Measurements from ENCODE around the gene RANGAP1.

Gene RANGAP1

GRCh38 chr22:41327124-41327523, 41.1 kb upstream of the RANGAP1 start:
- DNase-seq (ENCODE audit: low read depth) = no peak
- no peak overlapping the region for H3K4me3 ChIP-seq (ENCODE audit: low read depth, low read length)
- no peak for TF ChIP-seq CTCF (conservative IDR thresholded peaks at IDR 0.05; ENCODE audit: low read depth, low read length)

GRCh38 chr22:41324821-41325528, 39.0 kb upstream of the RANGAP1 start:
- DNase-seq (ENCODE audit: low read depth) = no peak
- no peak overlapping the region for H3K4me3 ChIP-seq (ENCODE audit: low read depth, low read length)
- TF ChIP-seq CTCF (conservative IDR thresholded peaks at IDR 0.05; ENCODE audit: low read depth, low read length) = no peak

- H3K4me3 ChIP-seq (ENCODE audit: low read depth, low read length) = no peak overlapping the region
- no peak for DNase-seq (ENCODE audit: low read depth)
- no peak for TF ChIP-seq CTCF (conservative IDR thresholded peaks at IDR 0.05; ENCODE audit: low read depth, low read length)
Observed at GRCh38 chr22:41320416-41321240, 34.6 kb upstream of the RANGAP1 start.

DNA sequence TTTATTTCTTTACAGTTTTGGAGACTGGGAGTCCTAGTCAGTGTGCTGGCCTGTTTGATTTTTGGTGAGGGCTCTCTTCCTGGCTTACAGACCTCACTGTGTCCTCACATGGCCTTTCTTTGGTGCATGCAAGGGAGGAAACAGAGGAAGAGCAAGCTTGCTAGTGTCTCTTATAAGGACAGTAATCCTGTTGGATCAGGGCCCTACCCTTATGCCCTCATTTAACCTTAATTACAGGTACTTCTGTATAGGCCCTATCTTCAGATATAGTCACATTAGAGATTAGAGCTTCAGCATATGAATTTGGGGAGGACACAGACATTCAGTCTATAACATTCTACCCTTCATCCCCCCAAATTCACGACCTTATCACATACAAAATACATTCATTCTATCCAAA, 29.6 kb upstream of the RANGAP1 start:
- no peak for DNase-seq (ENCODE audit: low read depth)
- no peak for TF ChIP-seq CTCF (conservative IDR thresholded peaks at IDR 0.05; ENCODE audit: low read depth, low read length)
- H3K4me3 ChIP-seq (ENCODE audit: low read depth, low read length) = no peak overlapping the region

DNA sequence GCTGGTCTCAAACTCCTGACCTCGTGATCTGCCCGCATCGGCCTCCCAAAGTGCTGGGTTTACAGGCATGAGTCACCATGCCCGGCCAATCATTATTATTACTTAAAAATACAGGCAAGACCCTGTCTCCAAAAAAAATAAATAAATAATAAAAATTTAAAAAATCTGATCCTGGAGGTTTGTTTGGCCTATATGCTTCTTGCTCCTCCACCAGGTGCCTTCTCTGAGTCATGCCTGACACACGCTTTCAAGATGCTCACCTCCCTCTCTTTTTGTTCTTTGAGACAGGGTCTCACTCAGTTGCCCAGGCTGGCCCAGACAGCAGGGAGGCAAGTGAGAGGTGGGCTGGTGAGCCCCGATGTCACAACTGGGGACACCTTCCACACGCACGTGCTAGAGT, 28.8 kb upstream of the RANGAP1 start:
- TF ChIP-seq CTCF (conservative IDR thresholded peaks at IDR 0.05; ENCODE audit: low read depth, low read length) = no peak
- DNase-seq (ENCODE audit: low read depth) = no peak
- no peak overlapping the region for H3K4me3 ChIP-seq (ENCODE audit: low read depth, low read length)

DNA sequence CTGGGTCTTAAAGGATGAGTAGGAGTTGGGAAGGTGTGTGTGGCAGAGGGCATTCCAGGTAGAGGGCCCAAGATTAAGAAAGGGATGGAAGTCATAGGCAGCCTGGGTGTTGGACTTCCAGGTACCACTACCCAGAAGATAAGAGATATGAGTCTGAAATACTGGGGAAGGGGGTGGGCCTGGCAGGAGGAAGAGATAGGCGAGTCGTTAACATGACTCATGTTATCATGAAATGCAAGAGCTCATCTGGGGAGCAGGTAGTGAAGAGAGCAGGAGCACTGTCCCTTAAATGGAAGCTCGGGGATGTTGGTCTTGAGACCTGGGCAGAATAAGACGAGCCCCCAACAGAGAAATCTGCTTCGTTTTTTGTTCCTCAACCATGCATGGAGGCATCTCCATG, 25.5 kb upstream of the RANGAP1 start:
- TF ChIP-seq CTCF (conservative IDR thresholded peaks at IDR 0.05; ENCODE audit: low read depth, low read length) = no peak
- H3K4me3 ChIP-seq (ENCODE audit: low read depth, low read length) = no peak overlapping the region
- DNase-seq (ENCODE audit: low read depth) = no peak
